HepG2 (cell line): Measurements from ENCODE around the gene NDUFS7. TPM values are rescaled to one million over a fixed set of nuclear protein-coding genes. Genes with fewer than 3 reads are reported as not detected.
A peak's percentile ranks its signal among the peaks of the same experiment; 100 is the strongest.

Source experiments
- FIP1L1 ChIP-seq: fragments of 200-400 bp; formaldehyde crosslinking; IDR thresholded peaks from 2 replicates; pipeline ENCODE4 v1.6.1; 2018; ENCODE audit warnings: low read depth, mild to moderate bottlenecking, low read length, moderate library complexity, borderline replicate concordance; ENCODE audit not compliant: insufficient read depth
- FOXK1 ChIP-seq: sonication (generic); formaldehyde crosslinking; IDR thresholded peaks from 2 replicates; pipeline ENCODE4 v1.4.0; 2020; ENCODE audit warnings: low read depth, missing genetic modification reagents, borderline replicate concordance
- JUN ChIP-seq: sonication (generic); formaldehyde crosslinking; IDR thresholded peaks from 2 replicates; pipeline ENCODE4 v1.4.0; 2020; ENCODE audit warnings: mild to moderate bottlenecking, missing genetic modification reagents
- MAZ ChIP-seq, 2 experiments: sonication (generic) in 1 of 2; formaldehyde crosslinking in 1 of 2; IDR thresholded peaks; 2 replicates each; pipeline versions ENCODE4 v1.5.0 to v1.6.1; 2012 to 2020; ENCODE audit warnings: low read depth in 2 of 2, mild to moderate bottlenecking in 2 of 2, borderline replicate concordance in 1 of 2, improper control_type of control experiment in 1 of 2, low read length in 1 of 2, missing genetic modification reagents in 1 of 2, moderate library complexity in 1 of 2
- MED8 ChIP-seq: sonication (generic); formaldehyde crosslinking; IDR thresholded peaks from 2 replicates; pipeline ENCODE4 v1.8.1; 2023; ENCODE audit warnings: mild to moderate bottlenecking, missing genetic modification reagents; ENCODE audit not compliant: insufficient replicate concordance
- NR2C2 ChIP-seq: sonication (generic); formaldehyde crosslinking; IDR thresholded peaks from 2 replicates; pipeline ENCODE4 v1.4.0; 2020; ENCODE audit warnings: missing genetic modification reagents, mild to moderate bottlenecking, moderate library complexity, borderline replicate concordance
- SNAPC2 ChIP-seq: sonication (generic); formaldehyde crosslinking; IDR thresholded peaks from 2 replicates; pipeline ENCODE4 v1.8.1; 2022; ENCODE audit warnings: mild to moderate bottlenecking, missing genetic modification reagents
- SRSF4 ChIP-seq: fragments of 200-400 bp; formaldehyde crosslinking; IDR thresholded peaks from one replicate; pipeline ENCODE4 v1.6.1; 2018; ENCODE audit warnings: mild to moderate bottlenecking, low read depth, low read length, moderate library complexity; ENCODE audit not compliant: poor library complexity, severe bottlenecking
- ZFP62 ChIP-seq: sonication (generic); formaldehyde crosslinking; IDR thresholded peaks from 2 replicates; pipeline ENCODE4 v1.4.0; 2020; ENCODE audit warnings: missing genetic modification reagents
- ZNF232 ChIP-seq: sonication (generic); formaldehyde crosslinking; IDR thresholded peaks from 2 replicates; pipeline ENCODE4 v1.4.0; 2020; ENCODE audit warnings: missing genetic modification reagents, borderline replicate concordance
- ZNF234 ChIP-seq: sonication (generic); formaldehyde crosslinking; conservative IDR thresholded peaks from 2 replicates; pipeline ENCODE4 v1.5.1; 2020; ENCODE audit warnings: mild to moderate bottlenecking, missing genetic modification reagents
- ZNF510 ChIP-seq: sonication (generic); formaldehyde crosslinking; IDR thresholded peaks from 2 replicates; pipeline ENCODE4 v1.4.0; 2020; ENCODE audit warnings: low read depth, mild to moderate bottlenecking, missing genetic modification reagents
- ZNF543 ChIP-seq: sonication (generic); formaldehyde crosslinking; IDR thresholded peaks from 2 replicates; pipeline ENCODE4 v1.4.0; 2020; ENCODE audit warnings: mild to moderate bottlenecking, missing genetic modification reagents
- ZSCAN21 ChIP-seq: sonication (generic); formaldehyde crosslinking; IDR thresholded peaks from 2 replicates; pipeline ENCODE4 v1.8.0; 2022; ENCODE audit warnings: mild to moderate bottlenecking, missing genetic modification reagents, moderate library complexity, borderline replicate concordance
- polyA plus RNA-seq, 8 experiments: library from polyadenylated mRNA; depleted of rRNA in 3 of 8; stranded (reverse) in 7 of 8; unstranded in 1 of 8; fragments of >200 nt; fragmentation: Illumina TruSeq in 4 of 8; extraction: Trizol in 4 of 8; gene quantifications; 2 replicates each; pipeline versions ENCODE4 v1.2.1 to v1.2.3, GENCODE V29; 2011 to 2016; ENCODE audit warnings: low read depth in 4 of 8, missing spikeins in 1 of 8, mixed read lengths in 1 of 8; ENCODE audit not compliant: insufficient read depth in 1 of 8
- total RNA-seq, 5 experiments: library from RNA; depleted of rRNA; stranded (reverse); fragments of >200 nt; fragmentation: Illumina TruSeq; extraction: Trizol; gene quantifications; 2 replicates each; pipeline ENCODE4 v1.2.3, GENCODE V29; 2016; ENCODE audit warnings: low read depth in 1 of 5
- TF ChIP-seq, protein P1 (sequence below): sonication (generic); formaldehyde crosslinking; IDR thresholded peaks from 2 replicates; pipeline ENCODE4 v1.5.0; 2020; ENCODE audit warnings: mild to moderate bottlenecking, missing genetic modification reagents
- TF ChIP-seq, protein P2 (sequence below): sonication (generic); formaldehyde crosslinking; IDR thresholded peaks from 2 replicates; pipeline ENCODE4 v1.4.0; 2020; ENCODE audit warnings: missing genetic modification reagents; ENCODE audit errors: not compliant biosample characterization
- TF ChIP-seq, protein P3 (sequence below): sonication (generic); formaldehyde crosslinking; IDR thresholded peaks from 2 replicates; pipeline ENCODE4 v1.8.0; 2022; ENCODE audit warnings: mild to moderate bottlenecking, missing genetic modification reagents; ENCODE audit not compliant: insufficient replicate concordance
- TF ChIP-seq, protein P4 (sequence below): sonication (generic); formaldehyde crosslinking; IDR thresholded peaks from 2 replicates; pipeline ENCODE4 v1.4.0; 2020; ENCODE audit warnings: missing genetic modification reagents
- TF ChIP-seq, protein P5 (sequence below), 2 experiments: fragments of 450-650 bp in 1 of 2; sonication (generic) in 1 of 2; formaldehyde crosslinking; IDR thresholded peaks; 2 replicates each; pipeline versions ENCODE4 v1.5.0 to v1.8.0; 2020 to 2022; ENCODE audit warnings: mild to moderate bottlenecking in 1 of 2, missing genetic modification reagents in 1 of 2

The NDUFS7 gene
- total and polyA plus RNA-seq, 2 of the 13 experiments (the other 11 are each of a cell fraction or from before 2014, with no cell fraction given): 34.3 to 66.9 TPM

DNA sequence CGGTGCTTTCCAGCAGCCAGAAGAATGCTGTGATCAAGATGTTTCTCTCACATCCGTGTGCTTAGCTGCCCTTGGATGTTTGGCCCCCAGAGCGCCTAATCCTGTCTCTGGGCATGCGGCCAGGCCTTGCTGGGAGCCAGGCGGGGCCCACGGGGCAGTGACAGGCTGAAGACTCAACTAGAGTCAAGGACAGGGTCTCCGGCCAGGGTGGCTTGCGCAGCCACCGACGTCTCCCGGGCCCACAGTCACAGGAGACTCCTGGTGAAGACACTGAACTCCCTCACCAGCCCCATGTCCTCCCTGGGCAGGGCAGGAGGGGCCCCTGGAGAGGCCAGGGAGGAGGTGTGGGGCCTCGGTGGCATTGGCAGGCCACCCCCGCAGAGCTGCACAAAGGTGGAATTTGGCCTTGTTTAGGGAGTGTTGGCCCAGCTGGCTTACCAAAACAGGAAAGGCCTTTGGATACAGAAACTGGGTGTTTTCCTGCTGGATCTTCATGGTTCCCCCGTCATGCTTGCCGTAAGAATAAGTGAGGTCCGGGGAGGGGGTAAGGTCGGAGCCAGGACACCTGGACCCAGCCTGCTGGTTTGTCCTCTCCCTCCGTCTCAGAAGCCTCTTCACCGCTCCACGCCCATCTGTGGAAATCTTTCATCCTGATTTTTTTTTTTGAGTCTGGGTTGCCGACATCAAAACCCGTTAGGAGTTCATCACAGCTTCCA lies 10.0 kb upstream of the NDUFS7 start (continued):
- TF ChIP-seq, protein P1, sequence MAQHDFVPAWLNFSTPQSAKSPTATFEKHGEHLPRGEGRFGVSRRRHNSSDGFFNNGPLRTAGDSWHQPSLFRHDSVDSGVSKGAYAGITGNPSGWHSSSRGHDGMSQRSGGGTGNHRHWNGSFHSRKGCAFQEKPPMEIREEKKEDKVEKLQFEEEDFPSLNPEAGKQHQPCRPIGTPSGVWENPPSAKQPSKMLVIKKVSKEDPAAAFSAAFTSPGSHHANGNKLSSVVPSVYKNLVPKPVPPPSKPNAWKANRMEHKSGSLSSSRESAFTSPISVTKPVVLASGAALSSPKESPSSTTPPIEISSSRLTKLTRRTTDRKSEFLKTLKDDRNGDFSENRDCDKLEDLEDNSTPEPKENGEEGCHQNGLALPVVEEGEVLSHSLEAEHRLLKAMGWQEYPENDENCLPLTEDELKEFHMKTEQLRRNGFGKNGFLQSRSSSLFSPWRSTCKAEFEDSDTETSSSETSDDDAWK (CRISPR knock-in tag): no peak
- TF ChIP-seq, protein P2, sequence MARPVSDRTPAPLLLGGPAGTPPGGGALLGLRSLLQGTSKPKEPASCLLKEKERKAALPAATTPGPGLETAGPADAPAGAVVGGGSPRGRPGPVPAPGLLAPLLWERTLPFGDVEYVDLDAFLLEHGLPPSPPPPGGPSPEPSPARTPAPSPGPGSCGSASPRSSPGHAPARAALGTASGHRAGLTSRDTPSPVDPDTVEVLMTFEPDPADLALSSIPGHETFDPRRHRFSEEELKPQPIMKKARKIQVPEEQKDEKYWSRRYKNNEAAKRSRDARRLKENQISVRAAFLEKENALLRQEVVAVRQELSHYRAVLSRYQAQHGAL: peak; percentile 78
- no peak for TF ChIP-seq ZFP62 (CRISPR knock-in tag)
- TF ChIP-seq ZSCAN21 (CRISPR knock-in tag): peak; percentile 94
- peak; percentile 14; the same call in 1 of the 2 replicates for TF ChIP-seq ZNF510
- peak; percentile 56 for TF ChIP-seq MED8 (CRISPR knock-in tag)
- no peak; the same call in 1 of the 2 replicates for TF ChIP-seq ZNF543 (CRISPR knock-in tag)
- peak; percentile 43; the same call in 1 of the 2 replicates for TF ChIP-seq JUN
- TF ChIP-seq MAZ (IDR thresholded peaks at IDR 0.05; ENCODE audit: borderline replicate concordance, low read depth, low read length): peak; percentile 66
- TF ChIP-seq MAZ (CRISPR knock-in tag; IDR thresholded peaks at IDR 0.05; ENCODE audit: low read depth): no peak; the same call in 1 of the 2 replicates
- no peak for TF ChIP-seq FIP1L1
- no peak for TF ChIP-seq SRSF4
- 0 out of 2 replicates have a peak, but pooled peaks have one; percentile 33 for TF ChIP-seq FOXK1 (CRISPR knock-in tag)
- TF ChIP-seq, protein P3, sequence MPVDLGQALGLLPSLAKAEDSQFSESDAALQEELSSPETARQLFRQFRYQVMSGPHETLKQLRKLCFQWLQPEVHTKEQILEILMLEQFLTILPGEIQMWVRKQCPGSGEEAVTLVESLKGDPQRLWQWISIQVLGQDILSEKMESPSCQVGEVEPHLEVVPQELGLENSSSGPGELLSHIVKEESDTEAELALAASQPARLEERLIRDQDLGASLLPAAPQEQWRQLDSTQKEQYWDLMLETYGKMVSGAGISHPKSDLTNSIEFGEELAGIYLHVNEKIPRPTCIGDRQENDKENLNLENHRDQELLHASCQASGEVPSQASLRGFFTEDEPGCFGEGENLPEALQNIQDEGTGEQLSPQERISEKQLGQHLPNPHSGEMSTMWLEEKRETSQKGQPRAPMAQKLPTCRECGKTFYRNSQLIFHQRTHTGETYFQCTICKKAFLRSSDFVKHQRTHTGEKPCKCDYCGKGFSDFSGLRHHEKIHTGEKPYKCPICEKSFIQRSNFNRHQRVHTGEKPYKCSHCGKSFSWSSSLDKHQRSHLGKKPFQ (CRISPR knock-in tag): no peak
- TF ChIP-seq ZNF234 (CRISPR knock-in tag): no peak
- peak; percentile 90 for TF ChIP-seq ZNF232
- peak; percentile 60; the same call in 1 of the 2 replicates for TF ChIP-seq SNAPC2
- TF ChIP-seq, protein P4, sequence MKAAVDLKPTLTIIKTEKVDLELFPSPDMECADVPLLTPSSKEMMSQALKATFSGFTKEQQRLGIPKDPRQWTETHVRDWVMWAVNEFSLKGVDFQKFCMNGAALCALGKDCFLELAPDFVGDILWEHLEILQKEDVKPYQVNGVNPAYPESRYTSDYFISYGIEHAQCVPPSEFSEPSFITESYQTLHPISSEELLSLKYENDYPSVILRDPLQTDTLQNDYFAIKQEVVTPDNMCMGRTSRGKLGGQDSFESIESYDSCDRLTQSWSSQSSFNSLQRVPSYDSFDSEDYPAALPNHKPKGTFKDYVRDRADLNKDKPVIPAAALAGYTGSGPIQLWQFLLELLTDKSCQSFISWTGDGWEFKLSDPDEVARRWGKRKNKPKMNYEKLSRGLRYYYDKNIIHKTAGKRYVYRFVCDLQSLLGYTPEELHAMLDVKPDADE (CRISPR knock-in tag): peak; percentile 51; the same call in 1 of the 2 replicates
- peak; percentile 10; the same call in 1 of the 2 replicates for TF ChIP-seq NR2C2
- TF ChIP-seq, protein P5, sequence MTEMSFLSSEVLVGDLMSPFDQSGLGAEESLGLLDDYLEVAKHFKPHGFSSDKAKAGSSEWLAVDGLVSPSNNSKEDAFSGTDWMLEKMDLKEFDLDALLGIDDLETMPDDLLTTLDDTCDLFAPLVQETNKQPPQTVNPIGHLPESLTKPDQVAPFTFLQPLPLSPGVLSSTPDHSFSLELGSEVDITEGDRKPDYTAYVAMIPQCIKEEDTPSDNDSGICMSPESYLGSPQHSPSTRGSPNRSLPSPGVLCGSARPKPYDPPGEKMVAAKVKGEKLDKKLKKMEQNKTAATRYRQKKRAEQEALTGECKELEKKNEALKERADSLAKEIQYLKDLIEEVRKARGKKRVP (CRISPR knock-in tag; IDR thresholded peaks at IDR 0.05): peak in 1 of 2 experiments; percentile 54; a peak in 1 of 4 replicates
